Thoracic aorta (tissue), 2 donors: Measurements from ENCODE around the gene SPATA24. TPM values are rescaled to one million over a fixed set of nuclear protein-coding genes. Genes with fewer than 3 reads are reported as not detected.
"Not testable (repeated sequence)": the region's sequence is repeated elsewhere in the genome, so short reads cannot be mapped to it uniquely, and the experiment has no call there.

ENCODE experiments used
- ATAC-seq: fragments of 150-250 bp; one replicate; pipeline ENCODE4 v1.8.0; 2017; ENCODE audit warnings: low read depth; ENCODE audit not compliant: insufficient number of reproducible peaks, low FRiP score
- DNase-seq: peaks from one replicate; pipeline ENCODE4 v3.0.0-alpha.2; 2020; ENCODE audit warnings: low spot score
- H3K27ac ChIP-seq, 2 donors: fragments of 200-600 bp; sonication (generic); 1 replicate in 1 of 2; 2 replicates in 1 of 2; pipeline ENCODE4 v1.5.1; 2016; ENCODE audit warnings: mild to moderate bottlenecking in 2 of 2, moderate library complexity in 2 of 2
- H3K27me3 ChIP-seq: fragments of 200-600 bp; sonication (generic); replicated peaks from 2 replicates; pipeline ENCODE4 v1.6.0; 2016; ENCODE audit warnings: mild to moderate bottlenecking; ENCODE audit not compliant: insufficient read depth
- H3K36me3 ChIP-seq: fragments of 200-600 bp; sonication (generic); one replicate; pipeline ENCODE4 v1.5.1; 2016
- H3K4me1 ChIP-seq, 2 donors: fragments of 200-600 bp; sonication (generic); 1 replicate in 1 of 2; 2 replicates in 1 of 2; pipeline versions ENCODE4 v1.5.1 to v1.6.0; 2016; ENCODE audit warnings: low read depth in 2 of 2, mild to moderate bottlenecking in 1 of 2; ENCODE audit not compliant: control insufficient read depth in 1 of 2
- H3K4me3 ChIP-seq: fragments of 200-600 bp; sonication (generic); 2 replicates; pipeline ENCODE4 v1.5.1; 2016; ENCODE audit warnings: mild to moderate bottlenecking
- H3K9me3 ChIP-seq: fragments of 200-600 bp; sonication (generic); 2 replicates; pipeline ENCODE4 v1.5.1; 2016
- CTCF ChIP-seq: fragments of 200-600 bp; sonication (generic); IDR thresholded peaks from one replicate; pipeline ENCODE4 v1.5.1; 2019; ENCODE audit warnings: antibody characterized with exemption
- total RNA-seq, 2 donors: library from RNA; depleted of rRNA; stranded (reverse); fragments of >200 nt; gene quantifications; one replicate each; pipeline versions ENCODE4 v1.1.0 to v1.2.3, GENCODE V29; 2016

The SPATA24 gene
- total RNA-seq, 2 donors from 2014 or later, result 1.2 to 11.6 TPM

- H3K4me1 ChIP-seq, result no peaks in the 10 kb centered on the region
- no peaks in the 10 kb centered on the region for H3K9me3 ChIP-seq
- H3K4me3 ChIP-seq, result no peak overlapping the region
- H3K27ac ChIP-seq, result no peak overlapping the region
- no peaks in the 10 kb centered on the region for H3K27me3 ChIP-seq
- no peak for TF ChIP-seq CTCF
- H3K36me3 ChIP-seq, result no peaks in the 10 kb centered on the region
- DNase-seq, result no peak
- no peak for ATAC-seq
These were observed 41.7 kb upstream of the SPATA24 start for GRCh38 chr5:139445325-139446170.

GRCh38 chr5:139443831-139444453 lies 40.1 kb upstream of the SPATA24 start:
- Histone ChIP-seq H3K27ac (no peak overlapping the region), H3K36me3 (no peaks in the 10 kb centered on the region), H3K27me3 (no peaks in the 10 kb centered on the region), H3K4me1 (peaks cover 4 to 7% of the 10 kb centered on the region in 2 donors), H3K9me3 (no peaks in the 10 kb centered on the region), H3K4me3 (no peak overlapping the region)
- no peak for TF ChIP-seq CTCF
- DNase-seq, result no peak
- ATAC-seq, result no peak

- not testable (repeated sequence) for H3K27ac ChIP-seq, H3K4me3 ChIP-seq, H3K36me3 ChIP-seq, ATAC-seq, H3K27me3 ChIP-seq, DNase-seq, H3K9me3 ChIP-seq
- peaks cover 4 to 12% of the 10 kb centered on the region in 2 donors for H3K4me1 ChIP-seq
These were observed 36.5 kb upstream of the SPATA24 start for GRCh38 chr5:139440416-139440815.

GRCh38 chr5:139439013-139439903 lies 35.4 kb upstream of the SPATA24 start, which contains the start of gene DNAJC18:
TSS of gene DNAJC18 (minus strand) at chr5:139439525. CDS start at chr5:139439445, 80 bp downstream.
- no peak for TF ChIP-seq CTCF
- H3K4me3 ChIP-seq, result peak within 1 kb of the TSS; percentile 98
- peaks cover 4 to 12% of the 10 kb centered on the region in 2 donors for H3K4me1 ChIP-seq
- peaks cover 4% of the 10 kb centered on the region for H3K36me3 ChIP-seq
- DNase-seq (peak; percentile 91), ATAC-seq (peak; percentile 96)
- no peaks in the 10 kb centered on the region for H3K9me3 ChIP-seq
- H3K27ac ChIP-seq, result peak within 1 kb of the TSS; percentile 98 to 99
- no peaks in the 10 kb centered on the region for H3K27me3 ChIP-seq

- ATAC-seq (no peak), DNase-seq (no peak)
- no peak for TF ChIP-seq CTCF
- Histone ChIP-seq H3K36me3 (peaks cover 4% of the 10 kb centered on the region), H3K27me3 (no peaks in the 10 kb centered on the region), H3K4me1 (peaks cover 4 to 12% of the 10 kb centered on the region in 2 donors), H3K27ac (peak overlapping the region; percentile 98 to 99), H3K9me3 (no peaks in the 10 kb centered on the region), H3K4me3 (peak overlapping the region; percentile 98)
These were observed 34.8 kb upstream of the SPATA24 start for GRCh38 chr5:139438707-139439012.
